Medulla oblongata (tissue), 1 donor: ENCODE measurements around the gene BCAP31.
"Not testable (repeated sequence)": the region's sequence is repeated elsewhere in the genome, so short reads cannot be mapped to it uniquely, and the experiment has no call there.

ENCODE experiments used
- DNase-seq: peaks from one replicate; pipeline ENCODE4 v3.0.0-alpha.2; 2015; ENCODE audit errors: extremely low spot score

Gene BCAP31

DNA sequence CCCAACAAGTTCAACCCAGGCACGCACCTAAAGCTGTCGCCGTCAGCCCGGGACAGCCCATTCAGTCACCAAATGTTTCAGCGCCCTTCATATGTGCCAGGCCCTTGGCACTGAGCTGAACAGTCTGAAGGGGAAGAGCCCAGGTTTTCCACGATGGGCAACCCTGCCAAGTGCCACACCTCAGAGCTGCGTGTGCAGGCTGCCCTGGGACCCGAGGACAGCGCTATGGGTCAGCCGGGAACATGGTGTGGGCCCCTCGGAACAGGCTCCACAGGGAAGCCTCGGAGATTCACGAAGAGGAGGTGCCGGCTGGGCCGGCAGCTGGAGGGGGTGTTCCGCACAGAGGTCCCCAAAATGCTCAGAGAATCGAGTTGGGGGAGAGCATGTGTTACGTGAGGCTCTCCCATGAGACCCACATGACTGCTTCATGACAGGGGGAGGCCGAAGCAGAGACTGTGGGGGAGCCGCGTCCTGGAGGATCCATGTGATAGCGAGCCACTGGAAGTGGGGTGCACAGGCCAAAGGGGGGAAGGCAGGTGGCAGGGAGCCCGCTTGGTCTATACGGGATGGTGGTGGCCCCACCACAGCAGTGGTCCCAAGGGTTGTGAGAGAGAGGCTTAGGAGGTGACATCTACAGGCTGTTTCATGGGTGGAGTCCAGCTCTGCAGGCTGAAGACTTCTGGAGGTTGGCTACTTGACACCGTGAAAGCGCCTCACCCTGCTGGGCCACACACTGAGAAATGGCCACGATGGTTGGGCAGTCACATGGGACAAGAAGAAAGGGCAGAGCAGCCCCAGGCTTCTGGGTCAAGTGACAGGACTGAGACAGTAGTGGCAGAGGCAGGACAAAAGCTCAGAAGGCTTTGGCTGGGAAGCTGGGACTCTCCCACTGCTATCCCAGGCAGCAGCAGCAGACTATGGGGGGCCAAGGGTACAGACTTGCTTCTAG, 14.2 kb downstream of the BCAP31 start:
- DNase-seq, result no peak

DNA sequence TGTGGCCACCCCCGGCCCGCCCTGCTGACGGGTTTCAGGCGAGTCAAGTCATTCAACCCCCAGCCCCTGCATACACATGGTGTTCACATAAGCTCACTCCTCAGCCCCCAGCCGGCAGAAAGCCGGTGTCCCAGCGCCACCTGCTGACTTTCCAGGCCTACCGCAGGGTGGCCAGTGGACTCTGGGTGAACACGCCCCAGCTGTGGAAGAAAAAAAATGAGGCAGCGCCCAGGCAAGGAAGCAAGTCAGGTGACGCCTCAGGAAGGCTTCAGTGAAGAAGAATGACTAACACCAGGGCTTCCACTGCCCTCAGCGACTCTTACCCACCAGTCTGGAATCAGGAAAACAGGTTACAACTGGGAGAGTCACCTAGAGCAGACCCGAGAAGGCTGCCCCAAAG, 15.8 kb downstream of the BCAP31 start:
- DNase-seq, result peak; percentile 66

DNA sequence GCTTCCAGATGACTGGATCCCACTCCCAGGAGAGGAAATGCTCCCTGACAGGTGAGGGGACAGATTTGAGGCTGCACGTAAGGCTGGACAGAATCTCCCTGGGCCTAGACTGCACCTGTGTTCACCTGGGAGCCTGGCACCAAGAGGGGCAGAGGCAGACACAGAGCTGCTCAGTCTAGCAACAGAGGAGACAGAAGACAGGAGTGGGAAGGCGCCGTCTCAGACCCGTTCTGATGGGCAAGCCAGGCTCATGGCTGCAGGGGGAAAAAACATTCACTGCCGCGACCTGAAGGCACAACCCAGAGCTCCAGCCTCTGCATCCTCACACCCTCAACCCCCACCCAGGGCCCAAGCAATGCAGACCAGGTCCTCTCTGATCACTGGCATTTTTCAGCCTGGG, 16.8 kb downstream of the BCAP31 start:
- no peak for DNase-seq

DNA sequence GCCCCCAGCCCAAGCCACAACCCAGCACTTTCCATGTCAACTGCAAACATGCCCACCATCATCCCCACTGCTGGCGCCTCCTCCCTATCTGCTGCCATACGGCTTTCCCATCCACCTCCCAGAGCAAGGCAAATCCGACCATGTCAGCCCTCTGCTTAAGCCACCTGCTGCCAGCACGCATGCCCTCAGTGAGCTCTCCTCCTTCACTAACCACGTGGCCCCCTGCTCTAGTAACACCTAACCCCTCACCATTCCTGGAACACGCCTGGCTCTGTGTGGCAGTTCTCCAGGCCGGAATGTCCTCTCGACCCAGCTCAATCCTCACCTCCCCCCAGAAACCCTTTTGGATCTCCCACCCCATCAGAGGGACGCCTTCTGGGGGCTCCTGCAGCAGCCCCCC, 17.4 kb downstream of the BCAP31 start:
- no peak for DNase-seq

DNA sequence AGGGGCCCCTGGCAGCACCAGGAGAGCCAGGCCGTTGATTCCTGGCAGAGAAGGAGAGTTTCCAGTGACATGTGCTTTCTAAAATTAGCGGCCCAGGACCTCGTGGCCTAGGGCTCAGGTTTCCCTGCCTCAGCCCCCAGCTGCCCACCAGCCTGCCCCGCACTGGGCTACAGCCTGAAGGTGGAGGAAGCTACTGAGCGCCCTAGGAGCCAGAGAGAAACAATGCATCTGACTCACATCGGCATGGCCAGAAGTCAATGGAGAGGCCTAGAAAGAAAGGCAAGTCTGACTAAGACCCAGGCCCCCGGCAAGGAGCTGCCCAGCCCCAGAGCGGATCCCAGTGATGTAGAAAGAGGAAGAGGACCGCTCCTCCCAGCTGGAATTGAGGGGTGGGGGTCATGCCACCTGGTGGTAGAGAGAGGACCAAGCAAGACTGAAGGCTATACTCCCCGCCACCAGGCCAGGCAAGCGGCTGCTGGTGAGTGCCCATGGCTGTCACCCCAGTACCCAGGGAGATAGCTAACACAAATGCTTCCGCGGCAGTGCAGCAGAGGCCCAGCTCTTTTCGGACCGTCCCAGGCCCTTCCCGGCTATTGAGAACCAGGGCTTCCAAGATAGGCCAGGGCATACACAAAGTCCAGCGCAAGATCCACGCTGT, 18.7 kb downstream of the BCAP31 start:
- not testable (repeated sequence) for DNase-seq

DNA sequence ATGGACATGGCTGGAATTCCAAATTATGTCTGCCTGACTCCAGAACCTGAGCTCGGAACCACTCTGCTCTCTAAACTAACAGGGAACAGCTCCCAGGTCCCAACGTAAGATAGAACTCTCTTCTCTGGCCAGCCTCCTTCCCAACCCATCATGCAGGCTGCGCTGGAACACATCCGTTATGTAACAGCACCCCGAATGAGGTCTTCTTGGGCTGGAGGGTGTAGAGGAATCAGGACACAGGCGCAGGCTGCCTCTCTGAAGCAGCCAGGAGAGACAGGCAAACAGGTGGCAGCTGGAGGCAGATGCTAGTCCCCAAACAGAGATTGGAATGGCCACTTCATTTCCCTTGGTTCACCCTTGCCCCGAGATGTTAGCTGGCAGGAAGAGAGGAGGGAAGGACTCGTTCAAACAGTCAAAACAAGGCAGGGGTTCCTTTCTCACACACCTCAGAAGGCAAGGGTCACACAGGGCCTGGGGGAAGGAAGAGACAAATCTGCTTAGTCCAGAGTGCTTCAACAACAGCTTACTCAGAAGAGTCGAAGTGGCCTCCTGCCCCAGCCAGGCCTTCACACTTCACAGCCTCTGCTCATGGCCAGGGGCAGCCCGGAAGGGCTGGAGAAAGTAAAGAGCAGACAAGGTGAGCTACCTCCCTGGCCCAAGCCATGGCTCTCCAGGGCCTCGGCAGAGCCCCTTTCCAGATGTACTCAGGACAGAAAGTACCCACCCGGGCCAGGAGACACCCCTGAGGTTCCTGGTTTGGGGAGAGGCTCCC, 19.4 kb downstream of the BCAP31 start:
- not testable (repeated sequence) for DNase-seq

DNA sequence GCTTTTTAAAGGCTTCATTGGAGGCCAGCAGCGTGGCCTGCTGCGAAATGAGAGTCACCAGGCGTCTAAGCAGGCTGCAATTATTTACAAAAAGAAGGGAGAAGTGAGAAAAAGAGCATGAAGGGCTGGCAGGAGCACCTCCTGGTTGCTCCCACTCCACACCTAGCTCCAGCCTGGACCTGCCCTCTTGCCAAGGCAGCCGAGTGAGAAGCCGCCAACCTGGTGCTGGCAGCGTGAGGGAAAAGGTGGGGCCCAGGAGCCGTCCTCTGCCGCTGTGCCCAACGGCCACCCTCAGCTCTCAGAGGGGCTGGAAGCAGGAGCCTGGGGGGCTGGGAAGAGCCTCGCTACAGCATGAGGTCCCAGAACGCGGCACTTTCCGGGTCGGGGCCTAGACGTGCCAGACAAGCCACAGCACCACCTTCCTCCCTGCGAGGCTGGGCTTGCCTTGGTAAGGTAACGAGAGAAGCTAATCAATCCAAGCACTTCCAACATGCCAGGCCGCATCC, 20.1 kb downstream of the BCAP31 start:
- DNase-seq, result no peak

DNA sequence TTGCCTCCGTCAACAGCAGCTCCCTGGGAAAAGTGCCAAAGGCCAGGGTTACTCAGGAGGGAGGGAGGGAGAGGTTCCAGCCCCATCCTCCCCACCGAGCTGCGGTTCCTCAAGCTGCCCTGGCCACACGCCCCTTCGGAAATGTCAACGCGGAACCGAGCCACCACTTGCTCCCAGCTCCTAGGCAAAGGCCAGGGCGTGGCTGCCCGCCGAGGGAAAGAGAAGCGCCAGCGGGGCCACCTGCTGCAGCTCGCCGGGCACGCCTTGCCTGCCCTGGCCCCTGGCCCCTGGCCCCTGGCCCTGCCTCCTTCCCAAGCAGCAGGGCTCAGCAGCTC, 21.2 kb downstream of the BCAP31 start:
- no peak for DNase-seq

DNA sequence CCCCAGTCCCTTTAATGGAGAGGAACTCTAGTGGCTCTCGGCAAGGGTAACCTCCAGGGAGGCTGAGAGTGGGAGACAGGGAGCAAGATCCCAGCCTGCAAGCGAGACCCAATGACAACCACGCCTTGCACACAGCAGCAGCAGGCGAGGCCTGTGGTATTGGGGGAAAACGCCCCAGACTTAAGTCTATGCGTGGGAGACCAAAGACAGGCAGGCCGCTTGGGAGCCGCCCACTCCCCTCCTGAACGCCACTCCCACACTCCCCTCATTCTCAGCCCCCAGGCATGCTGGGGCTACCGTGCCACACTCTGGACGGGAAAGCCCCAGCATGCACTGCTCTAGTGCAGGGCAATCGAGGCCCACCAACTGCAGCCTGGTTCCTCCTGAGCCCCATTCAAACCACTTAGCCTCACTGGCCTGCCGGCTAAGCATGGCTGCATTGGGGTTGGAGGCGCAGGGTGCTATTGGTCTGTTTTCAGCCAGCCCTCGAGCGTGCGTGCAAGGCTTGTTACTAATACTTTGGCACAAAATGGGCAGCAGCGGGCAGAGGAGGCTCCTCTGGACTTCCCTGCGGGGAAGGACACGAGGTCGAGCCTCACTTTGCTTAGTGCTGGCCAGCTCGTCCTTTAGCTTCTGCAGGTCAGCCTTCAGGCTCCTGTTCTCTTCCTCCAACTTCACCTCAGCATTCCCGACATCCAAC, 21.7 kb downstream of the BCAP31 start:
- no peak for DNase-seq

DNA sequence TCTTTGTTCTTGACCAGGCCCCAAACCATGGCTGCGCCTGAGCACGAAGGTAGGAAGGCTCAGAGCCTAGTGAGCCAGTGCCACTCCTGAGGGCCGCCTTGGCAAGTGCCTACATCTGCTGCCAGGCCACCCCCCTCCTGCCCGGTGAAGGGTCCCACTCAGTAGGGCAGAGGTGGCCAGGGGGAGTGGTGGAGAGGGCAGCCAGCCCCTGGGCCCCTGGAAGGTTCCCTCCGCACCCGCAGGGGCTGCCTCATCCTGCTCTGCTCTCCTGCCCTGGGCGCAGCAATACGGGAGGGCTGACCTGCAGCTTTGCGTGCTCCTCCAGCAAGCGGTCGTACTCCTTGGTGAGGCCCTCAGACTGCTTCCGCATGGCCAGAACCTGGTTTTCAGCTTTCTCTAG, 22.5 kb downstream of the BCAP31 start:
- no peak for DNase-seq

DNA sequence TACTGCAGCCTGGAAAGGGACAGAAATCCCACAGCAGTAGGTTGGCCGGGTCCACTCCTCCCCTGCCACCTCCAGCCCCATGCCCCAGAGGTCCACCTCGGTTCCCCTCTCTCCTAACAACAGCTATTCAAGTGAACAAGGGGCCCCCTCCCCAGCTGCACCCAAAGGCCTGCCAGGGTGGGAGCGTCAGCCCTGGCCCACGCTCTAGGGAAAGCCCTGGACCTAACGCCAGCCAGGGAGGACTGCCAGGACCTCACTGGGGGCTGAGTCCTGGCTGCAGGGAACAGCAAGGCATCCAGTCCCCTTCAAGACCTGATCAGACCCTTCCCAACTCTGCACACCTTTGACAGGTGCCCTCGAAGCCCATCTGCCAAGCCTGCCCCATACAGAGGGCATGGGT, 23.2 kb downstream of the BCAP31 start:
- DNase-seq, result no peak

DNA sequence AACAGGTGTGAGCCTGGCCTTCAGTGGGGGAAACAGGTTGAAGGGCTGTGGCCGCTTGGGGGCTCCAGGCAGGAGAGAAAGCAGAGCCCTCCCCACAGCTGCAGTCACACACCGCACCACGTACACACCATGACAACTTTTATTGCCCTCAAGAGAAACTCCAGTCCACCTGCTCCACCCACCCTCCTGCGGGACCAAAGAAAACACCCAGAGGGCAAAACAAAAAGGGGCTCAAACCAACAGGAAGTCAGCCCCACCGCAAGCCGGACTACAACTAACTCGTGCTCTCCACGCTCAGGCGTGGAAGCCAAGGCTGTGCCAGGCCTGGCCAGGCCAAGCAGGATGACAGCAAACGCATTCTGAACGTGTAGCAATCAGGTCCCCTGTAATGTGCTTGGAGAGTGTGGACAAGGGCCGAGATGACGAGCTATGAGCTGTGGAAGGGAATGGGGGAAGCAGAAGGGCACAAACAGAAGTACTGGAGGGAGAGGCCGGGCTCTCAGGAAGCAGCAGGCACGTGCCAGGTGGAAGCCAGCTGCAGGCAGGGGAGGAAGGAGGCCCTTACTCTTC, 23.7 kb downstream of the BCAP31 start:
- DNase-seq, result no peak

DNA sequence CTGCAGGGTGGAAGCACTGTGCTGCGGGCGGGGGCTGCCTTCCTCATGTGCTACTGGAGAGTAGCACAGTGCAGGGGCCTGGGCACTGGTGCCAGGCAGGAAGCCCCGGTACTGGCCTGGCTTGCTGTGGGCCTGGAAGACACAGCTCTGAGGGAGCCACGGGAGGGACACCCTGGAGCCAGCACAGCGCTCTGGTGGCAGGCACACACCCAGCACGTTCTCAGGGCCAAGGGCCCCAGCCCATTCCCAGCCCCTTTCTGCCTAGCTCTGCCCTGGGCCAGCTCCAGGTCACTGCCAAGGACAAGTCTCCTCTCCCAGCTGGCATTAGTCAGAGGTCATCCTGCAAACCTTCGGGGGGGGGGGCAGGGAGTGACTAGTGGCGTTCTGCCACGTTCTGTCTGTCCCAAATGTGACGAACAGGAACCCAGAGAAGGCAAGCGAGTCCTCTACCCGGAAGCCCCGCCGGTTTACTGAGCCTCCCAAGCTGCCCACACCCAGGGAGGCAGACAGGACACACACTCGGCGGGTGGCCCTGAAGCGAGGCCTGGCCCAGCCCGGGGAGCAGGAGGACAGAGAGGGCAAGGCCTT, 24.3 kb downstream of the BCAP31 start:
- DNase-seq, result not testable (repeated sequence)

DNA sequence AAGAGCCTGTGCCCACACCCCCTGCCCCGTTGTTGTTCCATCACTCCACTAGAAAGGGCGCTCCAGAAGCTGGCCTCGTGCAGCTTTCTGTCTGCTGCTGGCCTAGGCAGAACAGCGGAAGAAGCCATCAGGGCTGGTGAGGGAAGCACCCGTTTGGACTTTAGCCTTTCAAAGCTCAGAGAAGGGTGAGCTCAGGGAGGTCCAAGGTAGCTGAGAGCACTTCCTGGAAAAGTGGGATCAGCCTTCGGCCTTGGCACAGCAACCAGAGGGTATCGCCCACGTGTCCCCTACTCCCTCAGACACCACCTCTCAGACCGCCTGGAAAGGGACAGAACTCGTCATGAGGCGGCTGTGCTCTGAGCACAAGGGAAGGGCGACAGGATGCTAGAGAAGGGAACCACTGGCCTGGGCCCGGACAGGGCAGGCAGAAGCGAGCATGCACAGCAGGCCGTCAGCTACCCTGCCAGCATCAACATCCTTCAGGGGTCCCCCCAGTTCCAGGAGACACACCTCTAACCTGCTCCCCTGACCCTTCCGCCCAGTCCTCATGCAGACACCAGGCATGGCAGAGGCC, 24.9 kb downstream of the BCAP31 start:
- not testable (repeated sequence) for DNase-seq

DNA sequence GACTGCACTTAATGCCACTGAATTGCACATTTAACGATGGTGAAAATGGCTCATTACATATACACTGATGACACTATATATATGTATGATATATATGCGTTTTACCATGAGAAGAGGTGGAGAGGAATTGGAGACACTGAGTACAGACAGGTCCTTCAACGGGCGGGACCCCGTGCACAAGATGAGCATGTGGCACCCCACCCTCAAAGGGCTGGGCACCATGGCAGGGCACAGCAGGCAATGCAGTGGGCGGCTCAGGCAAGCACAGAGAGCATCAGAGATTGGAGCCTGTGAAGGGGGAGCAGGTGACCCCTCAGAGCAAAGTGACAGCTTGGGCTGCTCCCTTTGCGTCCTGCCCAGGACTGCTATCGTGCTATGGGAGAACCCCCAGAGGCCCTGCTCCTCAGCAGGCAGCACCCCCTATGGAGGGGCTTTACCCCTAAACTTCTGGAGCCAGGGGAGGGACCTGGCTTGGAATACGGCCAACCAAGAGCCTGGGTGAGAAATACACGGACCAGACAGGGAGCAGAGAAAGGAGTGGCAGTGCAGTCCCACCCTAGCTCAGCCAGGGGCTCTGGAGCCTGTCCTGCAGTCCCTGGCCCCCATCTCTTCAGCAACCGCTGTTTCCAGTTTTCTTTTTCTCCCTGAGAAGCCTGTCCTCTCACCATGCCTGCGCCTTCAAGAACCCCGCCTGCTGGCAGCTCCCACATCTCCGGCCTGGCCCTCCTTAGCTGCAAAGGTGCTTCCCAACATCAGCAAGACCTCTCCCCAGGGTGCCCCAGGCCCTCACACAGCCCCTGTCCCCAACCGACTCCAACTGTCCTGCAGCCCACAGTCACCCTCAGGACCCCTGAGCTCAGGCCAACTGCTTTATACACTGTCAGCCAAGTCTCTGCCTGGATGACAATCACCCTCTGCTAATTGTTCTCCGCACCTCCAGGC, 26.0 kb downstream of the BCAP31 start:
- DNase-seq, result no peak

DNA sequence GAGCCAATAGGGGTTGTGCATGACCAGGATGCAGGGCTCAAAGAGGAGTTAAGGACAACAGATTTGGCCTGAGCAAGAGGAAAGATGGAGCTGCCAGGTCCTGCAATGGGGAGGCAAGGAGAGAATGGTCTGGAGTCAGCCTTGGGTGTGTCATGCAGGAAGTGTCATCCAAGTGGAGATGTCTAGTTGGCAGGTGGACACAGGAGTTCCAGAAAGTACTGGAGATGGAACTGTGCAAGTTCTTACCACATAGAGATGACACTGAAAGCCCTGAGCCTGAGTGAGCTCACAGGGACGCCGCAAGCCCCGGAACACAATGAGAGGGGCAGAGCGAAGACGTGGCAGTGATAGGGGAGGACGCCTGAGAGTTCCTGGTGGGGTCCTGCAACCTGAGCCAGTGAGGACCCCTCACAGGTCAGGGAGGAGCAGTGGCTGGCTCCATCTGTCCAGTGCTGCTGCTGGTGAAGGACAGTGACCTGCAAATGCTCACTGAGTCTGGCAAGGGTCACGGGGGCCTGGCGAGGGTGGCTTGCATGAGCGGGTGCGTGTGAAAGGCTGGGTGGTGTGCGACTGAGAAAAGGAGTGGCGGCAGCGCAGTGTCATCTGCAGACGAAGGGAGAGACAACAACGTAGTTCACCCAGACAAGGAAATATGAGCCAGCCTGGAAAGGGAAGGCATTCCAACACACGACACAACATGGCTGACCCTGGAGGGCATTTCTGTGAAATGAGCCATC, 27.0 kb downstream of the BCAP31 start:
- not testable (repeated sequence) for DNase-seq

DNA sequence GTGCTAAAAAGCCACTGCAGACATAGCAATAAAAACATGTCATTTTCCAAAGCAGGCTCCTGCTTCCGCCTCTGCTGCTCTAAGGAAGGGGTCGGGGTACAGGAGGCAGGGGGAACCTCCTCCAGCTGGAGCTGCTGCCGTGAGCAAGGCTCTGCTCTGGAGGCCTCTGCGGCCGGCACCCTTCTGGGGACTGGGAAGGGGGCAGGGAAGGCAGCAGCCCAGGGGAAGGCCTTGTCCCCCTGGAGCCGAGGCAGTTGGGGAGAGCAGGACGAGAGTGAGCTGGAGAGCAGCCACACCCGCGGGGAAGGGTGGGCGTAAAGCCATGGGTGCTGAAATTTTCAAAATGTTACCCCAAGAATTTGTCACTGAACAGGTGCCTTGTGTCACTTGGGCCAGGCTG, 27.6 kb downstream of the BCAP31 start:
- not testable (repeated sequence) for DNase-seq

DNA sequence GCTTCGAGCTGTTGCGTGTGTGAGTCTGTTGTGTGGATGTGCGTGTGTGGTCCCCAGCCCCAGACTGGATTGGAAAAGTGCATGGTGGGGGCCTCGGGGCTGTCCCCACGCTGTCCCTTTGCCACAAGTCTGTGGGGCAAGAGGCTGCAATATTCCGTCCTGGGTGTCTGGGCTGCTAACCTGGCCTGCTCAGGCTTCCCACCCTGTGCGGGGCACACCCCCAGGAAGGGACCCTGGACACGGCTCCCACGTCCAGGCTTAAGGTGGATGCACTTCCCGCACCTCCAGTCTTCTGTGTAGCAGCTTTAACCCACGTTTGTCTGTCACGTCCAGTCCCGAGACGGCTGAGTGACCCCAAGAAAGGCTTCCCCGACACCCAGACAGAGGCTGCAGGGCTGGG, 28.1 kb downstream of the BCAP31 start:
- DNase-seq, result no peak
